Heart left ventricle (tissue), 16 donors: ENCODE data around the gene PRKAG2. TPM values are rescaled to one million over a fixed set of nuclear protein-coding genes. Genes with fewer than 3 reads are reported as not detected.

Experiments used
- ATAC-seq, 4 donors: fragments of 200-7000 bp; cut with Tn5 transposase; one replicate each; pipeline ENCODE4 v1.9.1; 2020 to 2022; ENCODE audit warnings: moderate library complexity in 4 of 4, mild to moderate bottlenecking in 3 of 4, moderate number of reproducible peaks in 1 of 4
- DNase-seq, 5 donors: peaks; one replicate each; pipeline ENCODE4 v3.0.0-alpha.2; 2020
- H3K27ac ChIP-seq, 12 donors: fragments of 200-600 bp; sonication (generic) in 4 of 12; one replicate each; pipeline versions ENCODE4 v1.5.0 to v1.8.0; 2016 to 2022; ENCODE audit warnings: mild to moderate bottlenecking in 2 of 12
- H3K27me3 ChIP-seq, 9 donors: fragments of 200-600 bp; sonication (generic) in 2 of 9; one replicate each; pipeline versions ENCODE4 v1.5.1 to v1.8.0; 2016 to 2022; ENCODE audit warnings: mild to moderate bottlenecking in 3 of 9
- H3K36me3 ChIP-seq, 9 donors: fragments of 200-600 bp; sonication (generic) in 2 of 9; one replicate each; pipeline versions ENCODE4 v1.5.0 to v1.8.0; 2018 to 2022; ENCODE audit warnings: mild to moderate bottlenecking in 2 of 9
- H3K4me1 ChIP-seq, 12 donors: fragments of 200-600 bp; sonication (generic) in 4 of 12; one replicate each; pipeline versions ENCODE4 v1.5.0 to v1.8.0; 2016 to 2022; ENCODE audit warnings: mild to moderate bottlenecking in 3 of 12
- H3K4me3 ChIP-seq, 12 donors: fragments of 200-600 bp; sonication (generic) in 4 of 12; one replicate each; pipeline versions ENCODE4 v1.5.0 to v1.8.0; 2017 to 2022; ENCODE audit warnings: mild to moderate bottlenecking in 9 of 12, moderate library complexity in 4 of 12
- H3K9me3 ChIP-seq, 12 donors: fragments of 200-600 bp; sonication (generic) in 4 of 12; one replicate each; pipeline versions ENCODE4 v1.5.0 to v1.8.0; 2016 to 2022; ENCODE audit warnings: mild to moderate bottlenecking in 1 of 12
- CTCF ChIP-seq, 12 donors: fragments of 200-600 bp; sonication (generic) in 4 of 12; IDR thresholded peaks; one replicate each; pipeline versions ENCODE4 v1.5.0 to v1.8.0; 2018 to 2022; ENCODE audit warnings: antibody characterized with exemption in 12 of 12, mild to moderate bottlenecking in 5 of 12
- POLR2A ChIP-seq, 2 donors: fragments of 450-650 bp; IDR thresholded peaks; one replicate each; pipeline ENCODE4 v1.6.1; 2017; ENCODE audit warnings: antibody characterized with exemption in 2 of 2, mild to moderate bottlenecking in 2 of 2, moderate library complexity in 2 of 2
- WGBS, 4 donors: extraction: QIAGEN DNeasy Blood & Tissue Kit in 2 of 4; methylation state at CpG; one replicate each; pipeline versions ENCODE4 v1.1.5 to v1.1.7; 2013 to 2018; 5-methylcytosine and 5-hydroxymethylcytosine counted together
- intact Hi-C, 10 donors: fragments of 100-400 bp; cut with DNase I; formaldehyde crosslinking; loops; one replicate each; pipeline versions ENCODE4 v1.11.1 to v1.14.2; 2022
- polyA plus RNA-seq, 2 donors: library from polyadenylated mRNA; stranded (reverse); fragments of 200-250 nt; gene quantifications; one replicate each; pipeline ENCODE4 v1.2.3, GENCODE V29; 2013
- total RNA-seq, 9 donors: library from RNA; depleted of rRNA in 2 of 9; stranded (reverse); fragments of >200 nt in 2 of 9; fragmentation: NEBNext Ultra II Directional in 3 of 9; extraction: Animal tissue kit (Norgen Biotek cat#: 25700) in 3 of 9; gene quantifications; one replicate each; pipeline versions ENCODE4 v1.1.0 to v1.2.4, GENCODE V29; 2016 to 2023
- donor health status: ischemic (EF 13 %, LVEDD 7.1; RV severe dilation, severe dysfunction).
- donor health status: healthy with polysubstance abuse.
- donor health status: DM: no; HTN: yes; CAD: no.
- donor health status: DM: no; HTN: no; CAD: no.
- donor health status: ischemic (EF 25% LVEDD 6.9; RV normal size, moderate dysfunction).
- donor health status: ischemic (EF 25% LVEDD 5.7; RV mildly dilated, moderate dysfunction).
- donor health status: healthy.
- donor health status: DM: yes; HTN: yes; CAD: no.
- donor health status: ischemic (EF 35%, LVEDD 5.7; RV mildly dilated, moderate dysfunction).
- donor health status: nonischemic (EF 11% LVEDD 7.7; RV severe dilation, severe dysfunction).
- donor health status: DM: yes; HTN: yes; CAD: no.
- donor health status: PGD.
- donor health status: ischemic (EF 29% LVEDD 5.4; RV normal size, mild dysfunction).
- donor health status: nonischemic (EF 23%, LVEDD 6.1; RV moderate dilation, normal function).

Gene PRKAG2
- total and polyA plus RNA-seq, 11 donors = 50.2 to 179 (median 108) TPM

GRCh38 chr7:151756076-151756731 is 120.7 kb downstream of the PRKAG2 start:
- intact Hi-C loops = loop anchor here (5.0 to 10.0 kb wide), 12 partner anchors 54 to 439 kb away; partner anchors contain the start of gene RHEB (in 1 of the 10)
- H3K27me3 ChIP-seq = no peaks in the 10 kb centered on the region
- no peaks in the 10 kb centered on the region for H3K9me3 ChIP-seq
- peak overlapping the region in 2 of 12 donors; percentile 18 to 63 for H3K27ac ChIP-seq
- 82 to 88% (median 85%) methylated on average over 17 to 19 of the region's 19 CpGs for WGBS, 4 donors
- H3K4me3 ChIP-seq = no peak overlapping the region
- ATAC-seq (no peak), DNase-seq (peak in 1 of 5 donors; percentile 21)
- peaks cover 0 to 43% (median 24%) of the 10 kb centered on the region in 12 donors for H3K4me1 ChIP-seq
- TF ChIP-seq CTCF (IDR thresholded peaks at IDR 0.05) (no peak), POLR2A (IDR thresholded peaks at IDR 0.05) (no peak)
- no peaks in the 10 kb centered on the region for H3K36me3 ChIP-seq

- H3K36me3 ChIP-seq = no peaks in the 10 kb centered on the region
- peaks cover 0 to 43% (median 24%) of the 10 kb centered on the region in 12 donors for H3K4me1 ChIP-seq
- 66 to 78% (median 70%) methylated on average over 11 of the region's 11 CpGs for WGBS, 4 donors
- intact Hi-C loops = loop anchor here (2.0 to 10.0 kb wide), 13 partner anchors 53 to 438 kb away; partner anchors contain the start of gene RHEB (in 1 of the 10)
- H3K9me3 ChIP-seq = no peaks in the 10 kb centered on the region
- H3K27me3 ChIP-seq = no peaks in the 10 kb centered on the region
- H3K27ac ChIP-seq = peak overlapping the region in 9 of 12 donors; percentile 58 to 94 (median 81)
- no peak overlapping the region for H3K4me3 ChIP-seq
- ATAC-seq (peak in 3 of 4 donors; percentile 31 to 59 (median 37)), DNase-seq (peak in 2 of 5 donors; percentile 59 to 66)
- TF ChIP-seq POLR2A (IDR thresholded peaks at IDR 0.05) = no peak
- TF ChIP-seq CTCF (IDR thresholded peaks at IDR 0.05) = no peak
Observed at GRCh38 chr7:151755131-151755801, 121.6 kb downstream of the PRKAG2 start.

GRCh38 chr7:151754688-151755130 is 122.2 kb downstream of the PRKAG2 start:
- Histone ChIP-seq H3K27ac (peak overlapping the region; percentile 8 to 94 (median 76)), H3K27me3 (no peaks in the 10 kb centered on the region), H3K4me1 (peaks cover 0 to 43% (median 24%) of the 10 kb centered on the region in 12 donors), H3K36me3 (no peaks in the 10 kb centered on the region), H3K9me3 (no peaks in the 10 kb centered on the region), H3K4me3 (no peak overlapping the region)
- no peak for DNase-seq
- ATAC-seq = peak in 1 of 4 donors; percentile 4
- no peak for TF ChIP-seq POLR2A (IDR thresholded peaks at IDR 0.05)
- no peak for TF ChIP-seq CTCF (IDR thresholded peaks at IDR 0.05)
- 89 to 95% (median 92%) methylated on average over 16 to 17 of the region's 17 CpGs for WGBS, 4 donors
- intact Hi-C loops = loop anchor here (2.0 to 10.0 kb wide), 13 partner anchors 52 to 437 kb away; partner anchors contain the start of gene RHEB (in 1 of the 10)

- H3K27me3 ChIP-seq = no peaks in the 10 kb centered on the region
- peaks cover 0 to 43% (median 24%) of the 10 kb centered on the region in 12 donors for H3K4me1 ChIP-seq
- H3K36me3 ChIP-seq = no peaks in the 10 kb centered on the region
- ATAC-seq (peak; percentile 86 to 93 (median 92)), DNase-seq (peak; percentile 79 to 88 (median 81))
- H3K9me3 ChIP-seq = no peaks in the 10 kb centered on the region
- WGBS, 4 donors = 8 to 17% (median 14%) methylated on average over 13 to 14 of the region's 14 CpGs
- peak overlapping the region; percentile 8 to 94 (median 76) for H3K27ac ChIP-seq
- TF ChIP-seq POLR2A (IDR thresholded peaks at IDR 0.05) = no peak
- peak; percentile 72 to 91 (median 84) for TF ChIP-seq CTCF (IDR thresholded peaks at IDR 0.05)
- intact Hi-C loops = loop anchor here in 6 of 10 donors (2.0 to 10.0 kb wide), 6 partner anchors 127 to 379 kb away; no protein-coding TSS in a partner anchor
- H3K4me3 ChIP-seq = no peak overlapping the region
Observed at GRCh38 chr7:151754142-151754590, 122.7 kb downstream of the PRKAG2 start.
